Raji (cell line): ENCODE data around the gene AHCY.

Experiments
- POLR2A ChIP-seq: IDR thresholded peaks from 2 replicates; pipeline ENCODE4 v1.6.1; 2011; ENCODE audit warnings: low read depth, low read length, control low read depth; ENCODE audit not compliant: insufficient read depth

The AHCY gene

GRCh38 chr20:34269996-34270627 is 33.0 kb downstream of the AHCY start:
- no peak for TF ChIP-seq POLR2A

DNA sequence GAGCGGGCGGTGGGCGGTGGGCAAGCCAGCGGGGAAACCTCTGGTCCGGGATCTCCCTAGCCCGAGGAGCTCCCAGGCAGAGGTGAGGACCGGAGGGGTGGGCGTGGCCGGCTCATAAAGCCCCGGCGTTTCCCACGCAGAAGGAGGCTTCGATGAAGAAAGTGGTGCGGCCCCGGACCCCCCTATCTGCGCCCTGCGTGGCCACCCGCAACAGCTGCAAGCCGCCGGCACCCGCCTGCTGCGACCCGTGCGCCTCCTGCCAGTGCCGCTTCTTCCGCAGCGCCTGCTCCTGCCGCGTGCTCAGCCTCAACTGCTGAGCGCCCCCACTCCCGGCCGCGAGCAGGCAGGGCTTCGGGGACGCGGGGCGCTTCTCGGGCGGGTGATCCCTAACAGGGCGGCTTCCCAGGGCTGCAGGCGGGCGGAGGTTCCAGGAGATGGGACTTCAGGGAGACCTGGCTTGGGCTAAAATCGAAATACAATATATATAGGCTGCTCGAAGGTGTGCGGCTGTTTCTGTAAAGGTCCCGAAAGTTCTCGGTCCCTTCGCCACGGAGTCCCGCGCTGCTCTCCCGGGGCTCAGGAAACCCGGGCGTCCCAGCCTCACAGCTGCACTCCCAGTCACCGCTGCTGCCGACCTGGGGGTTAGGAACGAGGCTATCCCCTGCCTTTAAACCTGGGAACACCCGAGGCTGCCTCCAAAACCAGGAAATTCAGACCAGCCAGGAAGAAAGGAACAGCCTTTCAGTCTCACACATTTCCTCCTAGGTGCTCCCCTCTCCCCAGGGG is 34.1 kb downstream of the AHCY start:
- TF ChIP-seq POLR2A = no peak

GRCh38 chr20:34268145-34268544 is 35.0 kb downstream of the AHCY start:
- TF ChIP-seq POLR2A = no peak

DNA sequence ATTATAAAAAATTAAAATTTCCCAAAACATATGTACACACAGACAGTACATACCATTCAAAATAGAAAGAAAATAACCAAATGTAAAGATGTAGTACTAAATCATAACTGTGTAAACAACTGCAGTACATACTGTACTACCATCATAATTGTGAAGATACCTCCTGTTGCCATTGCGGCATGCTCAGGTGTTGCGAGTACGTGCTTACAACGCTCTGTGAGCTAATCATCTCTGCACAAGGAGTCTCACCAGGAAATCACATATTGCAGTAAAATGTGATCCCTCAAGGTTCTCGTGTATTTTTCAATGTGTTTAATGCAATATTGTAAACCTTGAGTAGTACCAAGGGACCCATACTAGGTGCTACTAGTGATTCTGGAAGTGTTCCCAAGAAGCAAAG is 39.0 kb downstream of the AHCY start:
- TF ChIP-seq POLR2A = no peak

- no peak for TF ChIP-seq POLR2A
These were observed 40.5 kb downstream of the AHCY start for GRCh38 chr20:34262488-34263288.

DNA sequence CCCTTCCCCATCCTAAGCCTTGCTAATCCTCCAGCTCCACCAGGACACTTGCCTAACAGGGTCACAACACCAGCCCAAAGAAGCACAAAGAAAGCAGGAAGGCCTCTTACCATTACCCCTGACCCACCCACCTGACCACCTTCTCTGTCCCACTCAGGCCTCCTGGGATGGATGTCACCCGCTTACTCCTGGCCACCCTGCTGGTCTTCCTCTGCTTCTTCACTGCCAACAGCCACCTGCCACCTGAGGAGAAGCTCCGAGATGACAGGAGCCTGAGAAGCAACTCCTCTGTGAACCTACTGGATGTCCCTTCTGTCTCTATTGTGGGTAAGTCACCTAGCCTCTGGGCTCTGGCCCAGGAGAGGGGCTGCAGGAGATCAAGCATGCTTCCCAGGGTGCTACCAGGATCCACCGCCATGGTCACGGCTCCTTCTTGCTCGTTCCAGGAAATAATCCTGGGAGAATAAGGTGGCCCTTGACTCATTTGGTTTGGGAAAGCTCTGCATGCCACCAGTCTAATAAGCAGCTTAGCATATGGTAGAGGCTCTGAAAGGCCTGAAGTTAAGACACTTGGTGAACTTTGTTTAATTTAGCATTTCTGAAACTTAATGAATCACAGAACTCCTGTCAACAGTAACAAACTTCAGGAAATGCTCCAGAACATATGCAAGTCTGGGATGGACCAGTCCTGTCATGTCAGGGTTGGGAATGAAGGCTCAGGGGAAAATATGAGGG is 42.8 kb downstream of the AHCY start:
- no peak for TF ChIP-seq POLR2A

- no peak for TF ChIP-seq POLR2A
These were observed 46.5 kb downstream of the AHCY start for GRCh38 chr20:34256629-34257124.

DNA sequence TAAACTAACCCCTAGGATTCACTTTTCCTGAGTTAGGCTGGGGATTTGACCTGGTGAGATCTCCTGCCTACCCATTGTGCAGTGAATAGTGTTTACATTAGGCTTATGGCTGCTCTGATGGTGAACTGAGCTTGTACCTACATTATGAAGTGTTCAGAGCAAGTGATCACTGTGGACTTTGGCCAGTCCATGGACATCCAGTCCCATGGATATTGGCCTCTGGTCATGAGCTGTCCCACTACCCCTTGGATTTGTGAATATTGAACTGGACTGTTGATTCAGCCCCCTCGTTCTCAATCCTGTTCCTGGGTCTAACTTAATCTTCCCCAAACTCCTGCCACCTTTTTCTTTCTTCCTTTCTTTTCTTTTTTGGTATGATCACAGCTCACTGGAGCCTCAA is 48.2 kb downstream of the AHCY start:
- TF ChIP-seq POLR2A = no peak

DNA sequence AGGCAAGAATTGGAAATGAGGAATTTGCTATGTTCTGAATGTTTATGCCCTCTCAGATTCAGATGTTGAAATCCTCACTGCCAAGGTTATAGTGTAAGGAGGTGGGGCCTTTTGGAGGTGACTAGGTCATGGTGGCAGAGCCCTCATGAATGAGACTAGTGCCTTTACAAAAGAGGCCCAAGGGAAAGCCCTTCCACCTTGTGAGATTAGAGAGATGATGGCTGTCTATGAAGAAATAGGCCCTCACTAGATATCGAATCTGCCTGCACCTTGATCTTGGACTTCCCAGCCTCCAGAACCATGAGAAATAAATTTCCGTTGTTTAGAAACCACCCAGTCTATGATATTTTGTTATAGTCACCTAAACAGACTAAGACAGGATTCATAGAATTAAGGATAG is 51.5 kb downstream of the AHCY start:
- TF ChIP-seq POLR2A = no peak

- no peak for TF ChIP-seq POLR2A
These were observed 53.1 kb downstream of the AHCY start for GRCh38 chr20:34250005-34250404.

DNA sequence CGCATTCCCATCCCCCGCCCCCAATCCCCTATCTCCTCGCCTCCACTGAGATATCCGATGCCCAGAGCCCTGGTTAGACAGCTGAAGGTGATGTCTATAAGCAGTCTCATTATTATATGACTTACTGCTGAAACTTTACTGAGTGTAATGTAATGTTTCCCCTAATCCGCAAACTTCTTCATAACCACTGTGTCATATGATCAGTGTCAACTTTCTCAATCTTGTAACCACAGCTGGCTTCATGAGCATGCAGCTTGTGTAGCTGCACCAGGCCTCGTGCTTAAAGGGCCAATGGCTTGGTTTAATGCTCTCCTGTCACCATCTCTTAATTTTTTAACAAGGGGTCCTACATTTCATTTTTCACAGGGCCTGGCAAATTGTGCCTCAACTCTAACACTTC is 53.9 kb downstream of the AHCY start:
- no peak for TF ChIP-seq POLR2A

GRCh38 chr20:34246126-34246626 is 57.0 kb downstream of the AHCY start:
- TF ChIP-seq POLR2A = no peak

DNA sequence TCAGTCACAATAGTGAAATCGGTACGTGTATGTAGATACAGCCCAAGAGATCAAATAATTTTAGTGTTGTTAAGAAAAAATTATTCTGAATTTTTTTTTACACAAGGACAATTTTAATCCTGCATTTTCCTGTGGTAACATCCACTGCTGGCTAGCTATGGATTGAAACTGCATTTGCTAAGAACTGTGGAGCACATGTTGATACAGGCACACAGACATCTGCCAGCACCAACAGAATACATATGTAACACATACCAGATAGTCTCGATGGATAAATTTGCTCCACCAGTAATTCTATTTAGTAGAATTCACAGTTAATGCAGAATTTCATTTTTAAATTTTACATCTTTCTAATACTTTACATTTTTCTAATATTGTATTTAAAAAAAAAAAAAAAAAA is 59.8 kb downstream of the AHCY start:
- TF ChIP-seq POLR2A = no peak

GRCh38 chr20:34242879-34243278 is 60.3 kb downstream of the AHCY start:
- TF ChIP-seq POLR2A = no peak

- no peak for TF ChIP-seq POLR2A
These were observed 62.2 kb downstream of the AHCY start, which contains the start of gene ASIP for GRCh38 chr20:34240693-34241615. ASIP (plus strand) TSS chr20:34241423; CDS start chr20:34260375, 18,952 bp downstream.
